ENCODE data around the gene CCL22.

The CCL22 gene

GRCh38 chr16:57345666-57346204 lies 12.8 kb upstream of the CCL22 start:
- H3K4ac ChIP-seq (ENCODE audit: low read length): no peak overlapping the region
- H3K4me1 ChIP-seq (ENCODE audit: control insufficient read depth in 2 of 2, insufficient read depth in 1 of 2, low read depth in 1 of 2, low read length in 2 of 2): peaks cover 0 to 2% of the 10 kb centered on the region in 2 donors
- no peak for DNase-seq (ENCODE audit: low spot score)
- H3K18ac ChIP-seq (ENCODE audit: low read length): no peak overlapping the region
- H2BK15ac ChIP-seq (ENCODE audit: low read length): no peak overlapping the region
- WGBS, 2 donors (ENCODE audit: extremely low coverage in 2 of 2, insufficient read length in 2 of 2, insufficient replicate concordance in 1 of 2): no CpG with 5 or more reads among the region's 3 CpGs
- no peaks in the 10 kb centered on the region for H3K79me1 ChIP-seq (ENCODE audit: low read depth, low read length)
- no peak overlapping the region for H4K8ac ChIP-seq (ENCODE audit: low read depth, low read length)
- no peaks in the 10 kb centered on the region for H3K36me3 ChIP-seq (replicated peaks in 1 of 2; ENCODE audit: control insufficient read depth in 2 of 2, insufficient read depth in 2 of 2, low read length in 2 of 2)
- no peak overlapping the region for H3K27ac ChIP-seq (replicated peaks; ENCODE audit: low read length)
- H2AK5ac ChIP-seq (ENCODE audit: low read depth, low read length): no peak overlapping the region
- no peaks in the 10 kb centered on the region for H3K27me3 ChIP-seq (ENCODE audit: control insufficient read depth in 3 of 3, insufficient read depth in 3 of 3, low read depth in 1 of 3, low read length in 3 of 3)
- H2AFZ ChIP-seq (ENCODE audit: low read length): no peak overlapping the region
- no peak overlapping the region for H2BK120ac ChIP-seq (ENCODE audit: low read depth, low read length)
- no peak overlapping the region for H4K91ac ChIP-seq (ENCODE audit: low read depth, low read length, poor library complexity)
- no peak overlapping the region for H3K23ac ChIP-seq (ENCODE audit: low read depth, low read length, poor library complexity)
- H3K4me2 ChIP-seq (ENCODE audit: insufficient read depth, low read length, poor library complexity, severe bottlenecking): no peak overlapping the region
- no peak overlapping the region for H2BK12ac ChIP-seq (ENCODE audit: low read length)
- H3K9me3 ChIP-seq (replicated peaks in 1 of 2; ENCODE audit: control insufficient read depth in 2 of 2, insufficient read depth in 1 of 2, low read depth in 1 of 2, low read length in 2 of 2): no peaks in the 10 kb centered on the region
- H2BK5ac ChIP-seq (ENCODE audit: low read length): no peak overlapping the region
- H3K9ac ChIP-seq (ENCODE audit: low read depth, low read length, poor library complexity): no peak overlapping the region
- no peak overlapping the region for H3K14ac ChIP-seq (ENCODE audit: low read length)
- H3K4me3 ChIP-seq (ENCODE audit: low read length in 2 of 2): no peak overlapping the region

GRCh38 chr16:57347858-57348257 lies 10.7 kb upstream of the CCL22 start:
- no peak overlapping the region for H3K14ac ChIP-seq (ENCODE audit: low read length)
- DNase-seq (ENCODE audit: low spot score): no peak

GRCh38 chr16:57348327-57348726 lies 10.3 kb upstream of the CCL22 start:
- no peaks in the 10 kb centered on the region for H3K27me3 ChIP-seq (ENCODE audit: control insufficient read depth in 3 of 3, insufficient read depth in 3 of 3, low read depth in 1 of 3, low read length in 3 of 3)
- no peak overlapping the region for H4K8ac ChIP-seq (ENCODE audit: low read depth, low read length)
- H3K23ac ChIP-seq (ENCODE audit: low read depth, low read length, poor library complexity): no peak overlapping the region
- no peak overlapping the region for H3K27ac ChIP-seq (replicated peaks; ENCODE audit: low read length)
- no peak overlapping the region for H2BK12ac ChIP-seq (ENCODE audit: low read length)
- no peak overlapping the region for H2BK5ac ChIP-seq (ENCODE audit: low read length)
- H3K18ac ChIP-seq (ENCODE audit: low read length): no peak overlapping the region
- H2BK120ac ChIP-seq (ENCODE audit: low read depth, low read length): no peak overlapping the region
- no peak overlapping the region for H3K14ac ChIP-seq (ENCODE audit: low read length)
- no peak overlapping the region for H3K4me2 ChIP-seq (ENCODE audit: insufficient read depth, low read length, poor library complexity, severe bottlenecking)
- no CpG with 5 or more reads among the region's 2 CpGs for WGBS, 2 donors (ENCODE audit: extremely low coverage in 2 of 2, insufficient read length in 2 of 2, insufficient replicate concordance in 1 of 2)
- no peak overlapping the region for H2AFZ ChIP-seq (ENCODE audit: low read length)
- H3K9ac ChIP-seq (ENCODE audit: low read depth, low read length, poor library complexity): no peak overlapping the region
- H3K9me3 ChIP-seq (replicated peaks in 1 of 2; ENCODE audit: control insufficient read depth in 2 of 2, insufficient read depth in 1 of 2, low read depth in 1 of 2, low read length in 2 of 2): no peaks in the 10 kb centered on the region
- H3K79me1 ChIP-seq (ENCODE audit: low read depth, low read length): no peaks in the 10 kb centered on the region
- H3K36me3 ChIP-seq (replicated peaks in 1 of 2; ENCODE audit: control insufficient read depth in 2 of 2, insufficient read depth in 2 of 2, low read length in 2 of 2): no peaks in the 10 kb centered on the region
- no peak overlapping the region for H2AK5ac ChIP-seq (ENCODE audit: low read depth, low read length)
- no peak overlapping the region for H2BK15ac ChIP-seq (ENCODE audit: low read length)
- no peak overlapping the region for H3K4ac ChIP-seq (ENCODE audit: low read length)
- no peak overlapping the region for H4K91ac ChIP-seq (ENCODE audit: low read depth, low read length, poor library complexity)
- H3K4me1 ChIP-seq (ENCODE audit: control insufficient read depth in 2 of 2, insufficient read depth in 1 of 2, low read depth in 1 of 2, low read length in 2 of 2): no peaks in the 10 kb centered on the region
- no peak for DNase-seq (ENCODE audit: low spot score)
- no peak overlapping the region for H3K4me3 ChIP-seq (ENCODE audit: low read length in 2 of 2)

More at GRCh38 chr16:57347858-57348257, 10.7 kb upstream of the CCL22 start:
- Histone ChIP-seq H3K4me2 (ENCODE audit: insufficient read depth, low read length, poor library complexity, severe bottlenecking) (no peak overlapping the region), H3K9ac (ENCODE audit: low read depth, low read length, poor library complexity) (no peak overlapping the region), H3K27me3 (ENCODE audit: control insufficient read depth in 3 of 3, insufficient read depth in 3 of 3, low read depth in 1 of 3, low read length in 3 of 3) (no peaks in the 10 kb centered on the region), H4K91ac (ENCODE audit: low read depth, low read length, poor library complexity) (no peak overlapping the region), H2BK120ac (ENCODE audit: low read depth, low read length) (no peak overlapping the region), H3K4me3 (ENCODE audit: low read length in 2 of 2) (no peak overlapping the region), H3K79me1 (ENCODE audit: low read depth, low read length) (no peaks in the 10 kb centered on the region), H4K8ac (ENCODE audit: low read depth, low read length) (no peak overlapping the region), H3K23ac (ENCODE audit: low read depth, low read length, poor library complexity) (no peak overlapping the region), H3K36me3 (replicated peaks in 1 of 2; ENCODE audit: control insufficient read depth in 2 of 2, insufficient read depth in 2 of 2, low read length in 2 of 2) (no peaks in the 10 kb centered on the region), H3K4ac (ENCODE audit: low read length) (no peak overlapping the region), H2AK5ac (ENCODE audit: low read depth, low read length) (no peak overlapping the region), H2AFZ (ENCODE audit: low read length) (no peak overlapping the region), H2BK15ac (ENCODE audit: low read length) (no peak overlapping the region), H3K9me3 (replicated peaks in 1 of 2; ENCODE audit: control insufficient read depth in 2 of 2, insufficient read depth in 1 of 2, low read depth in 1 of 2, low read length in 2 of 2) (no peaks in the 10 kb centered on the region), H3K18ac (ENCODE audit: low read length) (no peak overlapping the region), H3K27ac (replicated peaks; ENCODE audit: low read length) (no peak overlapping the region), H2BK12ac (ENCODE audit: low read length) (no peak overlapping the region), H3K4me1 (ENCODE audit: control insufficient read depth in 2 of 2, insufficient read depth in 1 of 2, low read depth in 1 of 2, low read length in 2 of 2) (no peaks in the 10 kb centered on the region), H2BK5ac (ENCODE audit: low read length) (no peak overlapping the region)
- WGBS, 2 donors (ENCODE audit: extremely low coverage in 2 of 2, insufficient read length in 2 of 2, insufficient replicate concordance in 1 of 2): no CpG with 5 or more reads among the region's 6 CpGs

- Histone ChIP-seq H3K23ac (ENCODE audit: low read depth, low read length, poor library complexity) (no peak overlapping the region), H3K79me1 (ENCODE audit: low read depth, low read length) (no peaks in the 10 kb centered on the region), H3K9me3 (replicated peaks in 1 of 2; ENCODE audit: control insufficient read depth in 2 of 2, insufficient read depth in 1 of 2, low read depth in 1 of 2, low read length in 2 of 2) (no peaks in the 10 kb centered on the region), H4K8ac (ENCODE audit: low read depth, low read length) (no peak overlapping the region), H3K4me3 (ENCODE audit: low read length in 2 of 2) (no peak overlapping the region), H3K4ac (ENCODE audit: low read length) (no peak overlapping the region), H2BK5ac (ENCODE audit: low read length) (no peak overlapping the region), H2BK120ac (ENCODE audit: low read depth, low read length) (no peak overlapping the region), H3K4me1 (ENCODE audit: control insufficient read depth in 2 of 2, insufficient read depth in 1 of 2, low read depth in 1 of 2, low read length in 2 of 2) (no peaks in the 10 kb centered on the region), H2AFZ (ENCODE audit: low read length) (no peak overlapping the region), H3K9ac (ENCODE audit: low read depth, low read length, poor library complexity) (no peak overlapping the region), H4K91ac (ENCODE audit: low read depth, low read length, poor library complexity) (no peak overlapping the region), H3K27me3 (ENCODE audit: control insufficient read depth in 3 of 3, insufficient read depth in 3 of 3, low read depth in 1 of 3, low read length in 3 of 3) (no peaks in the 10 kb centered on the region), H2BK12ac (ENCODE audit: low read length) (no peak overlapping the region), H3K36me3 (replicated peaks in 1 of 2; ENCODE audit: control insufficient read depth in 2 of 2, insufficient read depth in 2 of 2, low read length in 2 of 2) (no peaks in the 10 kb centered on the region), H3K18ac (ENCODE audit: low read length) (no peak overlapping the region), H3K14ac (ENCODE audit: low read length) (no peak overlapping the region), H3K27ac (replicated peaks; ENCODE audit: low read length) (no peak overlapping the region), H2BK15ac (ENCODE audit: low read length) (no peak overlapping the region), H2AK5ac (ENCODE audit: low read depth, low read length) (no peak overlapping the region), H3K4me2 (ENCODE audit: insufficient read depth, low read length, poor library complexity, severe bottlenecking) (no peak overlapping the region)
- no peak for DNase-seq (ENCODE audit: low spot score)
- 80 to 90% methylated on average over 1 of the region's 14 CpGs for WGBS, 2 donors (ENCODE audit: extremely low coverage in 2 of 2, insufficient read length in 2 of 2, insufficient replicate concordance in 1 of 2)
Measured at GRCh38 chr16:57349212-57350031, 9.2 kb upstream of the CCL22 start.
